HepG2 (cell line): Measurements from ENCODE around the gene FTL. TPM values are rescaled to one million over a fixed set of nuclear protein-coding genes. Genes with fewer than 3 reads are reported as not detected.

Experiments
- ARID2 ChIP-seq: sonication (generic); formaldehyde crosslinking; IDR thresholded peaks from 2 replicates; pipeline ENCODE4 v1.8.1; 2022; ENCODE audit warnings: mild to moderate bottlenecking, missing genetic modification reagents, borderline replicate concordance
- MEIS2 ChIP-seq: sonication (generic); formaldehyde crosslinking; IDR thresholded peaks from 2 replicates; pipeline ENCODE4 v1.9.0; 2021; ENCODE audit warnings: mild to moderate bottlenecking, missing genetic modification reagents
- NFIB ChIP-seq: sonication (generic); formaldehyde crosslinking; IDR thresholded peaks from 2 replicates; pipeline ENCODE4 v1.9.0; 2021; ENCODE audit warnings: missing genetic modification reagents, mild to moderate bottlenecking, borderline replicate concordance
- POGZ ChIP-seq: sonication (generic); formaldehyde crosslinking; IDR thresholded peaks from 2 replicates; pipeline ENCODE4 v1.4.0; 2020; ENCODE audit warnings: mild to moderate bottlenecking, missing genetic modification reagents
- RARA ChIP-seq: IDR thresholded peaks from 2 replicates; pipeline ENCODE4 v1.6.1; 2016; ENCODE audit warnings: missing genetic modification reagents, missing compliant biosample characterization
- ZMYM3 ChIP-seq: sonication (generic); formaldehyde crosslinking; IDR thresholded peaks from 2 replicates; pipeline ENCODE4 v1.5.1; 2020; ENCODE audit warnings: mild to moderate bottlenecking, missing genetic modification reagents
- ZNF337 ChIP-seq: sonication (generic); formaldehyde crosslinking; IDR thresholded peaks from 2 replicates; pipeline ENCODE4 v1.5.1; 2020; ENCODE audit warnings: missing genetic modification reagents, low read depth, mild to moderate bottlenecking, borderline replicate concordance
- ZNF556 ChIP-seq: sonication (generic); formaldehyde crosslinking; IDR thresholded peaks from 2 replicates; pipeline ENCODE4 v1.4.0; 2020; ENCODE audit warnings: mild to moderate bottlenecking, missing genetic modification reagents, borderline replicate concordance
- ZNF660 ChIP-seq: sonication (generic); formaldehyde crosslinking; IDR thresholded peaks from 2 replicates; pipeline ENCODE4 v1.5.1; 2020; ENCODE audit warnings: mild to moderate bottlenecking, low read depth, missing genetic modification reagents, borderline replicate concordance
- polyA plus RNA-seq, 8 experiments: library from polyadenylated mRNA; depleted of rRNA in 3 of 8; stranded (reverse) in 7 of 8; unstranded in 1 of 8; fragments of >200 nt; fragmentation: Illumina TruSeq in 4 of 8; extraction: Trizol in 4 of 8; gene quantifications; 2 replicates each; pipeline versions ENCODE4 v1.2.1 to v1.2.3, GENCODE V29; 2011 to 2016; ENCODE audit warnings: low read depth in 4 of 8, missing spikeins in 1 of 8, mixed read lengths in 1 of 8; ENCODE audit not compliant: insufficient read depth in 1 of 8
- total RNA-seq, 5 experiments: library from RNA; depleted of rRNA; stranded (reverse); fragments of >200 nt; fragmentation: Illumina TruSeq; extraction: Trizol; gene quantifications; 2 replicates each; pipeline ENCODE4 v1.2.3, GENCODE V29; 2016; ENCODE audit warnings: low read depth in 1 of 5
- TF ChIP-seq, protein P1 (sequence below): sonication (generic); formaldehyde crosslinking; IDR thresholded peaks from 2 replicates; pipeline ENCODE4 v1.4.0; 2020; ENCODE audit warnings: mild to moderate bottlenecking, missing genetic modification reagents
- TF ChIP-seq, protein P2 (sequence below): sonication (generic); formaldehyde crosslinking; IDR thresholded peaks from 2 replicates; pipeline ENCODE4 v1.8.1; 2022; ENCODE audit warnings: mild to moderate bottlenecking, missing genetic modification reagents
- TF ChIP-seq, protein P3 (sequence below), 2 experiments: fragments of 450-650 bp in 1 of 2; sonication (generic) in 1 of 2; formaldehyde crosslinking in 1 of 2; IDR thresholded peaks; 2 replicates each; pipeline versions ENCODE4 v1.6.1 to v1.8.0; 2016 to 2022; ENCODE audit warnings: antibody characterized with exemption in 1 of 2, mild to moderate bottlenecking in 1 of 2, missing genetic modification reagents in 1 of 2

FTL gene
- total and polyA plus RNA-seq, 2 of the 13 experiments (the other 11 are each of a cell fraction or from before 2014, with no cell fraction given) = 2,721 to 8,800 TPM

DNA sequence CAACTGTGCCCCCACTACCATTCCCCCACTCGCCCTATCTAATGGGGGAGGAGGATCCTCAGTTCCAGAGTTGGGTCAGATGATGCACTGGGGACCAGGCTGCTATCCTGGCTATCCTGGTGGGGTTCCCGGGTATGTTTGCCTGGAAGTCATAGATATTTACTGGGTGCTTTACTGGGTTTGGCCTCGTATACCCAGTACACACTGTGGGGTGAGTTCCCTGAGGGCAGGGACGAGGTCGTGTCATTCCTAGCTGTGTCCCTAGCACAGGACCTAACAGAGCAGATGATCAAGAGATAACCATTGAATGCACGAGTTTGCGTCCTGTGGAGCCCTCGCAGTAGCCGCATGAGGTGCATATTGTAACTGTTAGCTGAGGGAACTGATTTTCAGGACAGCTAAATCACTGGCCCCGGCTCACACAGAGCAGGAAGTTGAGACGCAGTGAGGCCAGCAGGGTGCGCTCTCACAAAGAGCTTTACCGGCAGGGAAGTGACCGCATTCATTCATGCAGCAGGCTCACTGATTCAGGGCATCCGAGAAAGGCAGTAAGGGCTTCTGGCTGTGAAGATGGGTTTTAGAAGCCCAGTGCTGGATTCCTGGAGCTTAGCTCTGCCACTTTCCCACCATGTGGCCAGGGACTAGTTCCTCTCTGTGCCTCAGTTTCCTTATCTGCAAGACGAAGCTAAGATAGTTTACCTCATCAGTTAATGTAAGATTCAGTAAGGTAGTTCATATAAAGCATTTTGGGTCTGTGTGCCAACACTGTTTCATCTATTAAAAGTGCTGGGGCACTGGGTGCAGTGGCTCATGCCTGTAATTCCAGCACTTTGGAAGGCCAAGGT, 34.6 kb downstream of the FTL start (continued):
- TF ChIP-seq, protein P1, sequence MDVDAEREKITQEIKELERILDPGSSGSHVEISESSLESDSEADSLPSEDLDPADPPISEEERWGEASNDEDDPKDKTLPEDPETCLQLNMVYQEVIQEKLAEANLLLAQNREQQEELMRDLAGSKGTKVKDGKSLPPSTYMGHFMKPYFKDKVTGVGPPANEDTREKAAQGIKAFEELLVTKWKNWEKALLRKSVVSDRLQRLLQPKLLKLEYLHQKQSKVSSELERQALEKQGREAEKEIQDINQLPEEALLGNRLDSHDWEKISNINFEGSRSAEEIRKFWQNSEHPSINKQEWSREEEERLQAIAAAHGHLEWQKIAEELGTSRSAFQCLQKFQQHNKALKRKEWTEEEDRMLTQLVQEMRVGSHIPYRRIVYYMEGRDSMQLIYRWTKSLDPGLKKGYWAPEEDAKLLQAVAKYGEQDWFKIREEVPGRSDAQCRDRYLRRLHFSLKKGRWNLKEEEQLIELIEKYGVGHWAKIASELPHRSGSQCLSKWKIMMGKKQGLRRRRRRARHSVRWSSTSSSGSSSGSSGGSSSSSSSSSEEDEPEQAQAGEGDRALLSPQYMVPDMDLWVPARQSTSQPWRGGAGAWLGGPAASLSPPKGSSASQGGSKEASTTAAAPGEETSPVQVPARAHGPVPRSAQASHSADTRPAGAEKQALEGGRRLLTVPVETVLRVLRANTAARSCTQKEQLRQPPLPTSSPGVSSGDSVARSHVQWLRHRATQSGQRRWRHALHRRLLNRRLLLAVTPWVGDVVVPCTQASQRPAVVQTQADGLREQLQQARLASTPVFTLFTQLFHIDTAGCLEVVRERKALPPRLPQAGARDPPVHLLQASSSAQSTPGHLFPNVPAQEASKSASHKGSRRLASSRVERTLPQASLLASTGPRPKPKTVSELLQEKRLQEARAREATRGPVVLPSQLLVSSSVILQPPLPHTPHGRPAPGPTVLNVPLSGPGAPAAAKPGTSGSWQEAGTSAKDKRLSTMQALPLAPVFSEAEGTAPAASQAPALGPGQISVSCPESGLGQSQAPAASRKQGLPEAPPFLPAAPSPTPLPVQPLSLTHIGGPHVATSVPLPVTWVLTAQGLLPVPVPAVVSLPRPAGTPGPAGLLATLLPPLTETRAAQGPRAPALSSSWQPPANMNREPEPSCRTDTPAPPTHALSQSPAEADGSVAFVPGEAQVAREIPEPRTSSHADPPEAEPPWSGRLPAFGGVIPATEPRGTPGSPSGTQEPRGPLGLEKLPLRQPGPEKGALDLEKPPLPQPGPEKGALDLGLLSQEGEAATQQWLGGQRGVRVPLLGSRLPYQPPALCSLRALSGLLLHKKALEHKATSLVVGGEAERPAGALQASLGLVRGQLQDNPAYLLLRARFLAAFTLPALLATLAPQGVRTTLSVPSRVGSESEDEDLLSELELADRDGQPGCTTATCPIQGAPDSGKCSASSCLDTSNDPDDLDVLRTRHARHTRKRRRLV = no peak
- TF ChIP-seq NFIB (CRISPR knock-in tag) = no peak
- no peak for TF ChIP-seq ZNF337 (CRISPR knock-in tag)
- no peak for TF ChIP-seq ARID2
- TF ChIP-seq ZNF660 (CRISPR knock-in tag) = no peak
- no peak for TF ChIP-seq RARA (CRISPR knock-in tag)
- TF ChIP-seq ZNF556 (CRISPR knock-in tag) = no peak
- TF ChIP-seq, protein P2, sequence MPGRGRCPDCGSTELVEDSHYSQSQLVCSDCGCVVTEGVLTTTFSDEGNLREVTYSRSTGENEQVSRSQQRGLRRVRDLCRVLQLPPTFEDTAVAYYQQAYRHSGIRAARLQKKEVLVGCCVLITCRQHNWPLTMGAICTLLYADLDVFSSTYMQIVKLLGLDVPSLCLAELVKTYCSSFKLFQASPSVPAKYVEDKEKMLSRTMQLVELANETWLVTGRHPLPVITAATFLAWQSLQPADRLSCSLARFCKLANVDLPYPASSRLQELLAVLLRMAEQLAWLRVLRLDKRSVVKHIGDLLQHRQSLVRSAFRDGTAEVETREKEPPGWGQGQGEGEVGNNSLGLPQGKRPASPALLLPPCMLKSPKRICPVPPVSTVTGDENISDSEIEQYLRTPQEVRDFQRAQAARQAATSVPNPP (CRISPR knock-in tag) = no peak
- TF ChIP-seq MEIS2 = no peak
- no peak for TF ChIP-seq ZMYM3 (CRISPR knock-in tag)
- no peak for TF ChIP-seq POGZ (CRISPR knock-in tag)
- TF ChIP-seq, protein P3, sequence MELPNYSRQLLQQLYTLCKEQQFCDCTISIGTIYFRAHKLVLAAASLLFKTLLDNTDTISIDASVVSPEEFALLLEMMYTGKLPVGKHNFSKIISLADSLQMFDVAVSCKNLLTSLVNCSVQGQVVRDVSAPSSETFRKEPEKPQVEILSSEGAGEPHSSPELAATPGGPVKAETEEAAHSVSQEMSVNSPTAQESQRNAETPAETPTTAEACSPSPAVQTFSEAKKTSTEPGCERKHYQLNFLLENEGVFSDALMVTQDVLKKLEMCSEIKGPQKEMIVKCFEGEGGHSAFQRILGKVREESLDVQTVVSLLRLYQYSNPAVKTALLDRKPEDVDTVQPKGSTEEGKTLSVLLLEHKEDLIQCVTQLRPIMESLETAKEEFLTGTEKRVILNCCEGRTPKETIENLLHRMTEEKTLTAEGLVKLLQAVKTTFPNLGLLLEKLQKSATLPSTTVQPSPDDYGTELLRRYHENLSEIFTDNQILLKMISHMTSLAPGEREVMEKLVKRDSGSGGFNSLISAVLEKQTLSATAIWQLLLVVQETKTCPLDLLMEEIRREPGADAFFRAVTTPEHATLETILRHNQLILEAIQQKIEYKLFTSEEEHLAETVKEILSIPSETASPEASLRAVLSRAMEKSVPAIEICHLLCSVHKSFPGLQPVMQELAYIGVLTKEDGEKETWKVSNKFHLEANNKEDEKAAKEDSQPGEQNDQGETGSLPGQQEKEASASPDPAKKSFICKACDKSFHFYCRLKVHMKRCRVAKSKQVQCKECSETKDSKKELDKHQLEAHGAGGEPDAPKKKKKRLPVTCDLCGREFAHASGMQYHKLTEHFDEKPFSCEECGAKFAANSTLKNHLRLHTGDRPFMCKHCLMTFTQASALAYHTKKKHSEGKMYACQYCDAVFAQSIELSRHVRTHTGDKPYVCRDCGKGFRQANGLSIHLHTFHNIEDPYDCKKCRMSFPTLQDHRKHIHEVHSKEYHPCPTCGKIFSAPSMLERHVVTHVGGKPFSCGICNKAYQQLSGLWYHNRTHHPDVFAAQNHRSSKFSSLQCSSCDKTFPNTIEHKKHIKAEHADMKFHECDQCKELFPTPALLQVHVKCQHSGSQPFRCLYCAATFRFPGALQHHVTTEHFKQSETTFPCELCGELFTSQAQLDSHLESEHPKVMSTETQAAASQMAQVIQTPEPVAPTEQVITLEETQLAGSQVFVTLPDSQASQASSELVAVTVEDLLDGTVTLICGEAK (IDR thresholded peaks at IDR 0.05) = no peak
- TF ChIP-seq, protein P3 (CRISPR knock-in tag; IDR thresholded peaks at IDR 0.05) = no peak
